Body of pancreas (tissue), 4 donors: ENCODE results near the gene CFAP54. TPM values are rescaled to one million over a fixed set of nuclear protein-coding genes. Genes with fewer than 3 reads are reported as not detected.

Source experiments
- ATAC-seq: fragments of 150-250 bp; one replicate; pipeline ENCODE4 v1.9.1; 2016
- DNase-seq, 4 donors: peaks; one replicate each; pipeline ENCODE4 v3.0.0-alpha.2; 2019
- H3K27ac ChIP-seq, 4 donors: fragments of 200-600 bp; sonication (generic); 1 replicate in 3 of 4; 2 replicates in 1 of 4; pipeline versions ENCODE4 v1.5.1 to v1.6.1; 2016 to 2019; ENCODE audit warnings: mild to moderate bottlenecking in 1 of 4, mixed read lengths in 1 of 4, moderate library complexity in 1 of 4
- H3K27me3 ChIP-seq, 2 donors: fragments of 200-600 bp; sonication (generic); one replicate each; pipeline ENCODE4 v1.6.0; 2016; ENCODE audit warnings: mild to moderate bottlenecking in 1 of 2
- H3K36me3 ChIP-seq, 2 donors: fragments of 200-600 bp; sonication (generic); replicated peaks in 1 of 2; 2 replicates each; pipeline ENCODE4 v1.5.1; 2016; ENCODE audit warnings: low read depth in 2 of 2; ENCODE audit not compliant: insufficient read depth in 1 of 2
- H3K4me1 ChIP-seq: fragments of 200-600 bp; sonication (generic); one replicate; pipeline ENCODE4 v1.6.0; 2016
- H3K4me3 ChIP-seq, 2 donors: fragments of 200-600 bp; sonication (generic); 1 replicate in 1 of 2; 2 replicates in 1 of 2; pipeline ENCODE4 v1.5.1; 2016 to 2019
- H3K9me3 ChIP-seq, 3 donors: fragments of 200-600 bp; sonication (generic); 1 replicate in 2 of 3; 2 replicates in 1 of 3; pipeline ENCODE4 v1.5.1; 2016
- CTCF ChIP-seq, 7 experiments: fragments of 450-650 bp in 4 of 7; fragments of 200-600 bp in 3 of 7; sonication (generic) in 3 of 7; IDR thresholded peaks; one replicate each; pipeline ENCODE4 v1.5.1; 2016 to 2019; ENCODE audit warnings: antibody characterized with exemption in 7 of 7
- POLR2A ChIP-seq, 3 donors: fragments of 450-650 bp; IDR thresholded peaks; one replicate each; pipeline ENCODE4 v1.6.1; 2016; ENCODE audit warnings: antibody characterized with exemption in 3 of 3, mild to moderate bottlenecking in 2 of 3
- WGBS, 2 donors: methylation state at CpG; one replicate each; pipeline ENCODE4 v1.1.5; 2017; 5-methylcytosine and 5-hydroxymethylcytosine counted together
- intact Hi-C: fragments of 100-400 bp; cut with DNase I; formaldehyde crosslinking; loops from one replicate; pipeline ENCODE4 v1.15.1; 2023
- total RNA-seq, 2 donors: library from RNA; depleted of rRNA; stranded (reverse); fragments of >200 nt; gene quantifications; one replicate each; pipeline ENCODE4 v1.1.0, GENCODE V29; 2016

CFAP54 gene
- total RNA-seq, 2 donors from 2014 or later, result 0.52 TPM; not detected in 1

DNA sequence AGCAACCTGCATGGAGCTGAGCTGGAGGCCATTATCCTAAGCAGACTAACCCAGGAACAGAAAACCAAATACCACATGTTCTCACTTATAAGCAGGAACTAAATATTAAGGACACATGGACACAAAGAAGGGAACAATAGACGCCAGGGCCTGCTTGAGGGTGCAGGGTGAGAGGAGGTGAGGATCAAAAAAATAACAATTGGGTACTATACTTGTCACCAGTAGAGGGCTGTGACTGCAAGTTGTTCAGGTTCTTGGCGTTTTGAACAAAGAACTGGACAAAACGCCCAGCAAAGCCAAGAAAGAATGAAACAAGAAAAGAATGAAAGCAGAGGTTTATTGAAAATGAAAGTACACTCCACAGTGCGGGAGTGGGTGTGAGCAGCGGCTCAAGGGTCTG, 209.1 kb downstream of the CFAP54 start:
- 73 to 74% methylated on average over 5 of the region's 5 CpGs for WGBS, 2 donors
- DNase-seq, result no peak
- no peak overlapping the region for H3K4me3 ChIP-seq
- intact Hi-C loops, result no loop called here
- H3K36me3 ChIP-seq, result no peaks in the 10 kb centered on the region
- ATAC-seq, result no peak
- H3K4me1 ChIP-seq, result no peaks in the 10 kb centered on the region
- no peaks in the 10 kb centered on the region for H3K27me3 ChIP-seq
- H3K9me3 ChIP-seq, result no peaks in the 10 kb centered on the region
- TF ChIP-seq POLR2A (IDR thresholded peaks at IDR 0.05) (no peak), CTCF (IDR thresholded peaks at IDR 0.05) (no peak)
- no peak overlapping the region for H3K27ac ChIP-seq

DNA sequence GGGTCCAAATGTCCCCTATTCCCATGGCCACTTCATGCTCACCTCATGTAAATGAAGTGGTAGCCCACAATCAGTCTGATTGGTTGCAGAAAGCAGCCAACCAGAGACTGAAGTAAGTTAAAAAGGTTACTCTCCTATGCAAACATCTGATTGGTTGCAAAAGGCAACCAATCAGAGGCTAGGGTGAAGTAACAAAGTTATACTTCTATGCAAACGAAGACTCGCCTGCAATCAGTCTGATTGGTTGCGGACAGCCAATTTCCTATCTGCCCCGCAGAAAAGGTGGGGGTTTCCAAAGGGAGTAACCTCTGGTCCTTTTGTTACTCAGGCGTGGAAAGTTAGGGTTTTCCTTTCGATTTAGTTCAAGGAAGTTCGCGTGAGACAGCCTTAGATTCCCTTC, 209.6 kb downstream of the CFAP54 start:
- no peak overlapping the region for H3K27ac ChIP-seq
- intact Hi-C loops, result no loop called here
- 87 to 94% methylated on average over 8 of the region's 8 CpGs for WGBS, 2 donors
- H3K9me3 ChIP-seq, result no peaks in the 10 kb centered on the region
- no peaks in the 10 kb centered on the region for H3K27me3 ChIP-seq
- no peak overlapping the region for H3K4me3 ChIP-seq
- no peaks in the 10 kb centered on the region for H3K4me1 ChIP-seq
- TF ChIP-seq POLR2A (IDR thresholded peaks at IDR 0.05), result no peak
- no peaks in the 10 kb centered on the region for H3K36me3 ChIP-seq
- DNase-seq (no peak), ATAC-seq (no peak)

- TF ChIP-seq POLR2A (IDR thresholded peaks at IDR 0.05) (no peak), CTCF (IDR thresholded peaks at IDR 0.05) (no peak)
Measured at GRCh38 chr12:96701856-96702255, 212.5 kb downstream of the CFAP54 start.

GRCh38 chr12:96710127-96710745, 220.9 kb downstream of the CFAP54 start:
- no peak for TF ChIP-seq POLR2A (IDR thresholded peaks at IDR 0.05)
- no peak for TF ChIP-seq CTCF (IDR thresholded peaks at IDR 0.05)
- no peak overlapping the region for H3K27ac ChIP-seq
- intact Hi-C loops, result no loop called here
- ATAC-seq (no peak), DNase-seq (no peak)
- no peaks in the 10 kb centered on the region for H3K9me3 ChIP-seq
- no peaks in the 10 kb centered on the region for H3K36me3 ChIP-seq
- H3K4me1 ChIP-seq, result no peaks in the 10 kb centered on the region
- H3K27me3 ChIP-seq, result no peaks in the 10 kb centered on the region
- 46 to 67% methylated on average over 2 of the region's 2 CpGs for WGBS, 2 donors
- no peak overlapping the region for H3K4me3 ChIP-seq

More at GRCh38 chr12:96701856-96702255, 212.5 kb downstream of the CFAP54 start:
- DNase-seq (no peak), ATAC-seq (no peak)
- Histone ChIP-seq H3K27me3 (no peaks in the 10 kb centered on the region), H3K27ac (no peak overlapping the region), H3K4me1 (no peaks in the 10 kb centered on the region), H3K4me3 (no peak overlapping the region), H3K9me3 (no peaks in the 10 kb centered on the region), H3K36me3 (no peaks in the 10 kb centered on the region)
- 58 to 69% methylated on average over 6 of the region's 6 CpGs for WGBS, 2 donors
- intact Hi-C loops, result no loop called here

DNA sequence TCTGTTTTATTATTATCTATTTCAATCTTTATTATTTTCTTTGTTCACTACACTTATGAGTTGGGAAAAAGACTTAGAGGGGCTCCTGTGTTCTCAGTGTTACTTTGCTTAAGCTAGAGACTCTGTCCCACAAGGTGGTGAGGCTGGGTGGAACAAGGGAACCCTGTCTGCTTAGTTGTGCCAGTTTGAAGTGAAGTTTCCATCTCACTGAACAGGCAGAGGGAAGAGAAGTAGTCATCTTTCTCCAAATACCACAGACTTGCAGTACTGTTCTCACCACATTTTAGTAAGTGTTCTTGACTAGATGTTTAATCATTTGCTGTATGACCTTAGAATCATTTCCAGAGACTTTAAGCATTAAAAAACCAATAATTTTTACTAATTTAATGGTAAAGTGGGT, 222.0 kb downstream of the CFAP54 start:
- H3K36me3 ChIP-seq, result no peaks in the 10 kb centered on the region
- intact Hi-C loops, result no loop called here
- ATAC-seq (no peak), DNase-seq (no peak)
- no peaks in the 10 kb centered on the region for H3K9me3 ChIP-seq
- H3K27ac ChIP-seq, result no peak overlapping the region
- no peaks in the 10 kb centered on the region for H3K4me1 ChIP-seq
- no peak for TF ChIP-seq CTCF (IDR thresholded peaks at IDR 0.05)
- TF ChIP-seq POLR2A (IDR thresholded peaks at IDR 0.05), result no peak
- no peak overlapping the region for H3K4me3 ChIP-seq
- H3K27me3 ChIP-seq, result no peaks in the 10 kb centered on the region
